Measurements from ENCODE around the gene FBXO41.

DNA sequence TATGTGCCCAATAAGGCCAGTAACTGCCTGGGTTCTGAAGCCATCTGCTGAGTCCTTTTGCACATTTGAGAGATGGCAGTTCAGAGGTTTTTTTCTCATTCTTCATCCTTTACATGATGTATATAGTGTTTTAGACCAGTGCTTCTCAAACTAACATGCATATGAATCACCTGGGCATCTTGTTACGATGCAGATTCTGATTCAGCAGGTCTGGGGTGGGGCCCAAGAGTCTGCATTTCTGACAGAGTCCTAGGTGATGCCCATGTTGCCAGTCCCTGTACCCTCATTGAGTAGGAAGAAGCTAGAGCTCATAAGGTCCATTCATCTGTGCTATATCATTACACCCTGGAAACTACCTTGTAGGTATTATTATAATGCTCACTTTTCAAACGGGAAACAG is 66.5 kb downstream of the FBXO41 start:
- TF ChIP-seq, protein P1, sequence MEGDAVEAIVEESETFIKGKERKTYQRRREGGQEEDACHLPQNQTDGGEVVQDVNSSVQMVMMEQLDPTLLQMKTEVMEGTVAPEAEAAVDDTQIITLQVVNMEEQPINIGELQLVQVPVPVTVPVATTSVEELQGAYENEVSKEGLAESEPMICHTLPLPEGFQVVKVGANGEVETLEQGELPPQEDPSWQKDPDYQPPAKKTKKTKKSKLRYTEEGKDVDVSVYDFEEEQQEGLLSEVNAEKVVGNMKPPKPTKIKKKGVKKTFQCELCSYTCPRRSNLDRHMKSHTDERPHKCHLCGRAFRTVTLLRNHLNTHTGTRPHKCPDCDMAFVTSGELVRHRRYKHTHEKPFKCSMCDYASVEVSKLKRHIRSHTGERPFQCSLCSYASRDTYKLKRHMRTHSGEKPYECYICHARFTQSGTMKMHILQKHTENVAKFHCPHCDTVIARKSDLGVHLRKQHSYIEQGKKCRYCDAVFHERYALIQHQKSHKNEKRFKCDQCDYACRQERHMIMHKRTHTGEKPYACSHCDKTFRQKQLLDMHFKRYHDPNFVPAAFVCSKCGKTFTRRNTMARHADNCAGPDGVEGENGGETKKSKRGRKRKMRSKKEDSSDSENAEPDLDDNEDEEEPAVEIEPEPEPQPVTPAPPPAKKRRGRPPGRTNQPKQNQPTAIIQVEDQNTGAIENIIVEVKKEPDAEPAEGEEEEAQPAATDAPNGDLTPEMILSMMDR (IDR thresholded peaks at IDR 0.05; ENCODE audit: insufficient read depth, low read depth, low read length), result no peak
- TF ChIP-seq EZH2 (IDR thresholded peaks at IDR 0.05; ENCODE audit: insufficient read depth, low read length), result no peak

All from astrocyte (in vitro differentiated cells and primary cell).